CD1c-positive myeloid dendritic cell (primary cell): Measurements from ENCODE around the gene RPL27A.

Source experiments
- DNase-seq: peaks from one replicate; pipeline ENCODE4 v3.0.0-alpha.2; 2016; ENCODE audit errors: extremely low spot score

RPL27A gene

GRCh38 chr11:8720868-8721608, 38.4 kb downstream of the RPL27A start:
- no peak for DNase-seq

GRCh38 chr11:8721609-8722500, 39.3 kb downstream of the RPL27A start:
- DNase-seq = no peak

- no peak for DNase-seq
These were observed 40.2 kb downstream of the RPL27A start for GRCh38 chr11:8722809-8723208.

GRCh38 chr11:8723711-8724110, 41.1 kb downstream of the RPL27A start:
- no peak for DNase-seq

- no peak for DNase-seq
These were observed 42.1 kb downstream of the RPL27A start for GRCh38 chr11:8724682-8725081.

- DNase-seq = no peak
These were observed 43.8 kb downstream of the RPL27A start for GRCh38 chr11:8726395-8726794.

GRCh38 chr11:8728563-8728962, 46.0 kb downstream of the RPL27A start:
- DNase-seq = no peak

- DNase-seq = no peak
These were observed 46.5 kb downstream of the RPL27A start for GRCh38 chr11:8729067-8729466.

GRCh38 chr11:8729837-8730696, 47.5 kb downstream of the RPL27A start:
- DNase-seq = no peak

GRCh38 chr11:8730697-8731020, 48.1 kb downstream of the RPL27A start:
- no peak for DNase-seq

- DNase-seq = no peak
These were observed 49.2 kb downstream of the RPL27A start for GRCh38 chr11:8731647-8732323.

GRCh38 chr11:8732324-8732670, 49.7 kb downstream of the RPL27A start:
- DNase-seq = peak; percentile 59

- no peak for DNase-seq
These were observed 50.2 kb downstream of the RPL27A start for GRCh38 chr11:8732748-8733241.

- DNase-seq = no peak
These were observed 51.3 kb downstream of the RPL27A start for GRCh38 chr11:8733852-8734251.

GRCh38 chr11:8735094-8735493, 52.5 kb downstream of the RPL27A start:
- no peak for DNase-seq

- no peak for DNase-seq
These were observed 56.8 kb downstream of the RPL27A start for GRCh38 chr11:8739309-8739793.
